Memory B cell (primary cell): ENCODE results near the gene NOS1AP.

Experiments used
- ATAC-seq: fragments of 150-1000 bp; cut with Tn5 transposase; 2 replicates; pipeline ENCODE4 v1.10.0; 2021; ENCODE audit warnings: low read depth, mild to moderate bottlenecking, moderate library complexity
- DNase-seq, 2 donors: peaks; one replicate each; pipeline ENCODE4 v3.0.0; 2022; ENCODE audit warnings: low spot score in 2 of 2
- H3K27ac Mint-ChIP-seq: one replicate; pipeline ENCODE4 v1.8.0; 2022; ENCODE audit warnings: mild to moderate bottlenecking, moderate library complexity, mixed read lengths
- H3K27me3 Mint-ChIP-seq: one replicate; pipeline ENCODE4 v1.8.0; 2022; ENCODE audit warnings: mixed read lengths
- H3K36me3 Mint-ChIP-seq: one replicate; pipeline ENCODE4 v1.8.0; 2022; ENCODE audit warnings: mild to moderate bottlenecking, mixed read lengths
- H3K4me1 Mint-ChIP-seq: one replicate; pipeline ENCODE4 v1.8.0; 2022; ENCODE audit warnings: mixed read lengths
- H3K4me3 Mint-ChIP-seq: one replicate; pipeline ENCODE4 v1.8.0; 2022; ENCODE audit warnings: mild to moderate bottlenecking, moderate library complexity, mixed read lengths
- H3K9me3 Mint-ChIP-seq: one replicate; pipeline ENCODE4 v1.8.0; 2022; ENCODE audit warnings: mixed read lengths

NOS1AP gene

DNA sequence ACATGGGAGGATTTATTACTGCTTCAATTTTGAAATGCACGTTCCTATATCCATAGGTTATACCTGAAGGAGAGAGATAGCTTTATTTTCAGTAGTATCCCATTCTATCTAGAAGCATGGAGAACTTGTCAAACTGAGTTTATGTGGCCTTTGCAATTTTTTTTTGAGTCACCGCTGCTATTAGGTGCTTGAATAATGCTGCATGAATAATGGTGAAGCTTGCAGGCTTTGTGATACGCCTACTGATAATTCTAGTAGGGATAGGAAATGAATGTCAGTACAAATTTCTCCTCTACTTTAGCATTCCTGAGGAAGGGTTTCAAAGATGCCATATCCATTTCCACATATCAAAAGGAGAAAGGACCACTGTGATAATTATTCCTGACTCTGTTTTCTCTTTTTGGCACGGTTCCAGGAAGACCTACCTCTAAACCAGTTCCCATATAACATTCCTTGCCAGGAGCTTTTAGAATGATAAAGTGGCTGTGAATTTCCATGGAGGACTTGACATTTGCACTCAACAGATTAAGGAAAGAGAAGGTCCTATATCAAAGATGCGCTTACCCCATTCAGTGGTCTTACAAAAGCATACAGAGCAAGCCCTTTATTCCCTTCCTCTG, 223.7 kb downstream of the NOS1AP start:
- ATAC-seq (no peak), DNase-seq (no peak)
- peaks cover 14% of the 10 kb centered on the region for H3K27me3 Mint-ChIP-seq
- peaks cover 3% of the 10 kb centered on the region for H3K4me1 Mint-ChIP-seq
- H3K36me3 Mint-ChIP-seq, result no peaks in the 10 kb centered on the region
- H3K4me3 Mint-ChIP-seq, result no peak overlapping the region
- H3K9me3 Mint-ChIP-seq, result no peaks in the 10 kb centered on the region
- H3K27ac Mint-ChIP-seq, result no peak overlapping the region

DNA sequence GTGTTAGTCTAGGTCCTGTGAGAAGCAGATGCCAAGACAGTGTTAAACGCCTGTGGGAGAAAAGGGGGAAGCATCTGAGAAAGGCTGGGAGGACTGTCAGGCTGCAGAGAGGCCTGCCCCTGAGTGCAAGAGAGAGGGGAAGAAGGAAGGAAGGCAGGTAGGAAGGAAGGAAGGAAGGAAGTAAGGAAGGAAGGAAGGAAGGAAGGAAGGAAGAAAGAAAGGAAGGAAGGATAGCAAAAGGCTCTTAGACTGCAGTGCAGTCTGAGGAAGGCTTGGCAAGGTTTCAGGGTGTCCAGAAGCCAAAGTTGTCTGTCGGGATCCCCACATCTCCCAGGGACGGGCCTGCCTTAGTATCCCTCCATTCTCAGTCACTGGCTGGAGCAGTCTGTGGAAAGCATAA, 224.5 kb downstream of the NOS1AP start:
- H3K4me3 Mint-ChIP-seq, result no peak overlapping the region
- DNase-seq (no peak), ATAC-seq (no peak)
- H3K4me1 Mint-ChIP-seq, result peaks cover 2% of the 10 kb centered on the region
- peaks cover 12% of the 10 kb centered on the region for H3K27me3 Mint-ChIP-seq
- H3K9me3 Mint-ChIP-seq, result no peaks in the 10 kb centered on the region
- H3K36me3 Mint-ChIP-seq, result no peaks in the 10 kb centered on the region
- H3K27ac Mint-ChIP-seq, result no peak overlapping the region

- Mint-ChIP-seq H3K27me3 (peaks cover 11% of the 10 kb centered on the region), H3K27ac (no peak overlapping the region), H3K4me3 (no peak overlapping the region), H3K4me1 (no peaks in the 10 kb centered on the region), H3K9me3 (peaks cover 3% of the 10 kb centered on the region), H3K36me3 (no peaks in the 10 kb centered on the region)
- no peak for ATAC-seq
- no peak for DNase-seq
Measured at GRCh38 chr1:162297208-162297607, 227.7 kb downstream of the NOS1AP start.

GRCh38 chr1:162298266-162298665, 228.8 kb downstream of the NOS1AP start:
- no peak overlapping the region for H3K27ac Mint-ChIP-seq
- no peaks in the 10 kb centered on the region for H3K36me3 Mint-ChIP-seq
- no peak for DNase-seq

GRCh38 chr1:162299018-162299417, 229.5 kb downstream of the NOS1AP start:
- no peaks in the 10 kb centered on the region for H3K4me1 Mint-ChIP-seq
- H3K27me3 Mint-ChIP-seq, result peaks cover 8% of the 10 kb centered on the region
- DNase-seq (no peak), ATAC-seq (no peak)
- no peaks in the 10 kb centered on the region for H3K36me3 Mint-ChIP-seq
- H3K9me3 Mint-ChIP-seq, result peaks cover 4% of the 10 kb centered on the region
- no peak overlapping the region for H3K27ac Mint-ChIP-seq
- H3K4me3 Mint-ChIP-seq, result no peak overlapping the region

More at GRCh38 chr1:162298266-162298665, 228.8 kb downstream of the NOS1AP start:
- H3K4me1 Mint-ChIP-seq, result no peaks in the 10 kb centered on the region
- H3K9me3 Mint-ChIP-seq, result peaks cover 3% of the 10 kb centered on the region
- no peak for ATAC-seq
- H3K27me3 Mint-ChIP-seq, result peaks cover 9% of the 10 kb centered on the region
- H3K4me3 Mint-ChIP-seq, result no peak overlapping the region

DNA sequence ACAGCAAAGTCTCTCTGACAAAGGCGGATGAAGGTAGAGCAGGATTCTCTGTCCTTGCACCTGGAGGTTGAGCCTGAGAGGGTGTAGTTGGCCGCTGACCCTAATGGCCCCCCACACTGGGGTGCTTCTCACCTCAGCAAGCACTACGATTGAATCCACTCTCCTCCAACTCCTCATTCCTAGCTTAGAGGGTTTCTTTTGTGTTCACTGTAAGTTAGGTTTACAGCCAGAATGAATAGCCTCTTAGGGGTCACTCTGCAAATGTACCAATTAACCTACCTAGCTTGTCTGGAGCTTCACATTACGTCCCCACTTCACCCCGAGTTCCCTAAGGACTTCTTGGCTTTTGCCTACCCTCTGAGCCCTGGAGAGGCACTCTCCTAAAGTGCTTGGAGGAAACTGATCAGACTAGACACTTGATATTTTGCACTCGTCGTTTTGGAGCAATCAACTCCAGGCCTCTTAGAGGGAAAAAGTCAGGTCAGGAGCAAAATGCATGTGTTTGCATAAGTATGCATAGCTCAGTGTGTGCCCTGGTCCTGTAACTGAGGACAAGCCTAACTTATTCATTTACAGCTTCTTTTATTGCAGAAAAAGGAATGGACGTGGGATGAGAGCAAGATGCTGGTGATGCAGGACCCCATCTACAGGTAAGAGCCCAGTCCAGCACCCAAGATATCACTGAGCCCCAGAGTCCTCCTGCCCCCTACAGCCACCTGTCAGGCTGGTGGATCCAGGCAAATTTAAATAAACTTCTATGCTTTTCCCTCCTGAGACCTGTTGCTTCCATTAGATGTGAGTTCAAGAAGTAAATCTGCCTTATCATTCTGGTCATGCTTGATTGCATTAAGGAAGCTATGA, 230.8 kb downstream of the NOS1AP start:
- H3K27ac Mint-ChIP-seq, result no peak overlapping the region
- peaks cover 10% of the 10 kb centered on the region for H3K27me3 Mint-ChIP-seq
- no peak overlapping the region for H3K4me3 Mint-ChIP-seq

DNA sequence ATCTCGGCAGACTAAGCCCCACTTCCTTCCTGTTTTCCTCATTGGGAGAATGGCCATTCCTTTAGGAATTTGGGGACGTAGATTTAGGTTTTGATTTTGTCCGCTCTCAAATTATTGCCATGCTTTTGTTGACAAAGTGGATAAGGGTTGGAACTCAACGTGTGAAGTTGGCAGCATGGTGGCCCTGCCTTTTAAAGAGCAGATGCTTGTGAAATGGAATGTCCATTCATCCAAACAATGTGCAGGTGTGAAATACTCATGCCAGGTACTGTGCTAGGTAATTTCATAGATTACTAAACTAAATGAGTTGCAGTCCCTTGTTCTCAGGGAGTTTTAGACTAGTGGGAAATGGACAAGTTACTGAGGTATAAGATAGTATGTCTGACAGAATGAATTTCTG, 232.2 kb downstream of the NOS1AP start:
- peaks cover 6% of the 10 kb centered on the region for H3K27me3 Mint-ChIP-seq
- ATAC-seq, result no peak
- no peak for DNase-seq
- no peaks in the 10 kb centered on the region for H3K4me1 Mint-ChIP-seq
- no peaks in the 10 kb centered on the region for H3K36me3 Mint-ChIP-seq
- peaks cover 5% of the 10 kb centered on the region for H3K9me3 Mint-ChIP-seq
- H3K4me3 Mint-ChIP-seq, result no peak overlapping the region
- no peak overlapping the region for H3K27ac Mint-ChIP-seq

More for the DNA sequence above, 230.8 kb downstream of the NOS1AP start:
- peaks cover 5% of the 10 kb centered on the region for H3K9me3 Mint-ChIP-seq
- ATAC-seq, result no peak
- H3K4me1 Mint-ChIP-seq, result no peaks in the 10 kb centered on the region
- no peaks in the 10 kb centered on the region for H3K36me3 Mint-ChIP-seq
- DNase-seq, result no peak

- Mint-ChIP-seq H3K4me3 (no peak overlapping the region), H3K27ac (no peak overlapping the region), H3K9me3 (peaks cover 5% of the 10 kb centered on the region), H3K36me3 (no peaks in the 10 kb centered on the region), H3K27me3 (peaks cover 6% of the 10 kb centered on the region), H3K4me1 (no peaks in the 10 kb centered on the region)
- DNase-seq (no peak), ATAC-seq (no peak)
Measured at GRCh38 chr1:162302306-162303003, 233.0 kb downstream of the NOS1AP start.

DNA sequence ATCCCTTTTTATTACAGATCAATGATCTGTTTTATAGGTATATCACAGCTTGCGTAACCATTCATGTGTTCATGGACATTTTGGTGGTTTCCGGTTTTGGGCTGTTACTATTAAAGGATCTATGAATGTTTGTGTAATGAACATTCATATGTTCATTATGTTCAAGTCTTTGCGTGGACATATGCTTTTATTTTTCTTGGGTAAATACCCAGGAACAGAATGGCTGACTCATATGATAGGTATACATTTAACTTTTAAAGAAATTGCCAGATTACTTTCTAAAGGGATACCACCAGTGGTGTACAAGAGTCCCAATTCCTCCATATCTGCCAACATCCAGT, 233.5 kb downstream of the NOS1AP start:
- ATAC-seq (no peak), DNase-seq (no peak)
- H3K27ac Mint-ChIP-seq, result no peak overlapping the region
- no peaks in the 10 kb centered on the region for H3K36me3 Mint-ChIP-seq
- H3K4me3 Mint-ChIP-seq, result no peak overlapping the region
- H3K9me3 Mint-ChIP-seq, result peaks cover 8% of the 10 kb centered on the region
- peaks cover 6% of the 10 kb centered on the region for H3K27me3 Mint-ChIP-seq
- no peaks in the 10 kb centered on the region for H3K4me1 Mint-ChIP-seq

DNA sequence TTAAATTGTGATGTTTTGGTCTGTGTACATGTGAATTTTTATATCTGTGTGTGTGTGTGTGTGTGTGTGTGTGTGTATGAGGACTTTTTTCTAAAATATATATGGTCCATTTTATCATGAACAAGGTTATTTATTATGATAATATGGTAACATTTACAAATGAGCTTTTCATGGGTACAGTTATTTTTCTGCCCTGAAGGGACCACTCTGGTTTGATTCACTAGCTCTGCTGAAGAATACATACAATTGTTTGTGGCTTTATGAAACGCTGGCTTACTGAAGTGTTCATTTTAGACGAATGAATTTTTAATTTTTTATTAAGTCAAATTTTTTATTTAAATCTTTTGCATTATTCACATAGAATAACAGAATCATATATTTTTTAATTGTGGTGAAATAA, 235.2 kb downstream of the NOS1AP start:
- H3K27ac Mint-ChIP-seq, result no peak overlapping the region
- no peak for ATAC-seq
- H3K27me3 Mint-ChIP-seq, result peaks cover 5% of the 10 kb centered on the region

DNA sequence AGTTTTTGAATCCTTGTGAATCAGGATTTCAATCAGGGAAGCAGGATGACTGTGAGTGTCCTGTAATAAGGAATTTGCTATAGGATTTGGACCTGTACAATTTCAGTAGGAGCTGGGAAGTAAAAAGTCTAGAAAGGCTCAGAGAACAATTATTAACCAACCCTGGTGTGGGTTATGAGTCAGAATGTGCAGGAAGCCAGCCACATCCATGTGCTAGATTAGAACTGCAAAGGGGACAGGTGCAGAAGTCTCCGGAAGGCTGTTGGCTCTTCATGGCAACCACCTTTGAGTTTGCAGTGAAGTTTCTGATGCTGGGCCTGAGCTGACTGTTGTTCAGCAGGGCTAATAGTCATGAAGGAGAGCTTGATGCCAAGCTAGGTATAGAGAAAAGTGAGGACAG, 236.5 kb downstream of the NOS1AP start:
- Mint-ChIP-seq H3K36me3 (peaks cover 3% of the 10 kb centered on the region), H3K9me3 (peaks cover 10% of the 10 kb centered on the region), H3K4me1 (no peaks in the 10 kb centered on the region), H3K27ac (no peak overlapping the region), H3K27me3 (peaks cover 5% of the 10 kb centered on the region), H3K4me3 (no peak overlapping the region)
- DNase-seq (no peak), ATAC-seq (no peak)

More for the DNA sequence above, 235.2 kb downstream of the NOS1AP start:
- no peaks in the 10 kb centered on the region for H3K4me1 Mint-ChIP-seq
- no peak for DNase-seq
- peaks cover 12% of the 10 kb centered on the region for H3K9me3 Mint-ChIP-seq
- H3K4me3 Mint-ChIP-seq, result no peak overlapping the region
- H3K36me3 Mint-ChIP-seq, result peaks cover 3% of the 10 kb centered on the region

- no peak for DNase-seq
- H3K4me1 Mint-ChIP-seq, result no peaks in the 10 kb centered on the region
- H3K36me3 Mint-ChIP-seq, result peaks cover 3% of the 10 kb centered on the region
- ATAC-seq, result no peak
- no peak overlapping the region for H3K4me3 Mint-ChIP-seq
- H3K27ac Mint-ChIP-seq, result no peak overlapping the region
- peaks cover 6% of the 10 kb centered on the region for H3K27me3 Mint-ChIP-seq
- peaks cover 9% of the 10 kb centered on the region for H3K9me3 Mint-ChIP-seq
Measured at GRCh38 chr1:162310337-162310736, 240.8 kb downstream of the NOS1AP start.

GRCh38 chr1:162314206-162314605, 244.7 kb downstream of the NOS1AP start:
- DNase-seq (no peak), ATAC-seq (no peak)
- no peak overlapping the region for H3K4me3 Mint-ChIP-seq
- no peaks in the 10 kb centered on the region for H3K4me1 Mint-ChIP-seq
- peaks cover 12% of the 10 kb centered on the region for H3K27me3 Mint-ChIP-seq
- H3K9me3 Mint-ChIP-seq, result peaks cover 4% of the 10 kb centered on the region
- H3K36me3 Mint-ChIP-seq, result no peaks in the 10 kb centered on the region
- H3K27ac Mint-ChIP-seq, result no peak overlapping the region

- DNase-seq (no peak), ATAC-seq (no peak)
Measured at GRCh38 chr1:162315673-162316072, 246.2 kb downstream of the NOS1AP start.

More at GRCh38 chr1:162315673-162316072, 246.2 kb downstream of the NOS1AP start:
- Mint-ChIP-seq H3K27ac (no peak overlapping the region), H3K27me3 (peaks cover 20% of the 10 kb centered on the region), H3K36me3 (no peaks in the 10 kb centered on the region), H3K4me3 (no peak overlapping the region), H3K4me1 (no peaks in the 10 kb centered on the region), H3K9me3 (peaks cover 2% of the 10 kb centered on the region)
